ENCODE results near the gene SEC22C. TPM values are rescaled to one million over a fixed set of nuclear protein-coding genes. Genes with fewer than 3 reads are reported as not detected.

SEC22C gene
- total and polyA plus RNA-seq, 2 of the 13 experiments (the other 11 are each of a cell fraction or from before 2014, with no cell fraction given) = 20.0 to 40.0 TPM

- ATAC-seq (no peak), FAIRE-seq (no peak)
- 6% methylated on average over 3 of the region's 6 CpGs for WGBS (ENCODE audit: low lambda C conversion rate)
- no peak for TF ChIP-seq MAFF (IDR thresholded peaks at IDR 0.05; ENCODE audit: low read depth, low read length)
- TF ChIP-seq SOX6 (IDR thresholded peaks at IDR 0.05) = no peak
- no peak for TF ChIP-seq SOX6 (CRISPR knock-in tag; IDR thresholded peaks at IDR 0.05)
- TF ChIP-seq, protein P1, sequence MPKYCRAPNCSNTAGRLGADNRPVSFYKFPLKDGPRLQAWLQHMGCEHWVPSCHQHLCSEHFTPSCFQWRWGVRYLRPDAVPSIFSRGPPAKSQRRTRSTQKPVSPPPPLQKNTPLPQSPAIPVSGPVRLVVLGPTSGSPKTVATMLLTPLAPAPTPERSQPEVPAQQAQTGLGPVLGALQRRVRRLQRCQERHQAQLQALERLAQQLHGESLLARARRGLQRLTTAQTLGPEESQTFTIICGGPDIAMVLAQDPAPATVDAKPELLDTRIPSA (CRISPR knock-in tag; IDR thresholded peaks at IDR 0.05; ENCODE audit: borderline replicate concordance) = no peak
- TF ChIP-seq, protein P2, sequence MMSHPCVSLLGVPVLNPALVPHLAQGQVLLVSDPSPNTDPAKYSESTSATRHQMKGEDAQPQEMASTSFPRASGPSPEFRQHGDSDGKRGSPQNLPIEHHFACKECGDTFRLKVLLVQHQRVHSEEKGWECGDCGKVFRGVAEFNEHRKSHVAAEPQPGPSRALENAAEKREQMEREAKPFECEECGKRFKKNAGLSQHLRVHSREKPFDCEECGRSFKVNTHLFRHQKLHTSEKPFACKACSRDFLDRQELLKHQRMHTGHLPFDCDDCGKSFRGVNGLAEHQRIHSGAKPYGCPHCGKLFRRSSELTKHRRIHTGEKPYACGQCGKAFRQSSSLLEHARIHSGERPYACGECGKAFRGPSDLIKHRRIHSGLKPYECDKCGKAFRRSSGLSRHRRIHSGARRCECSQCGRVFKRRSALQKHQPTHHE (CRISPR knock-in tag; IDR thresholded peaks at IDR 0.05; ENCODE audit: borderline replicate concordance) = no peak
- no peak for TF ChIP-seq NCOA2 (CRISPR knock-in tag; IDR thresholded peaks at IDR 0.05)
- TF ChIP-seq MIXL1 (CRISPR knock-in tag; IDR thresholded peaks at IDR 0.05) = no peak
- TF ChIP-seq, protein P3, sequence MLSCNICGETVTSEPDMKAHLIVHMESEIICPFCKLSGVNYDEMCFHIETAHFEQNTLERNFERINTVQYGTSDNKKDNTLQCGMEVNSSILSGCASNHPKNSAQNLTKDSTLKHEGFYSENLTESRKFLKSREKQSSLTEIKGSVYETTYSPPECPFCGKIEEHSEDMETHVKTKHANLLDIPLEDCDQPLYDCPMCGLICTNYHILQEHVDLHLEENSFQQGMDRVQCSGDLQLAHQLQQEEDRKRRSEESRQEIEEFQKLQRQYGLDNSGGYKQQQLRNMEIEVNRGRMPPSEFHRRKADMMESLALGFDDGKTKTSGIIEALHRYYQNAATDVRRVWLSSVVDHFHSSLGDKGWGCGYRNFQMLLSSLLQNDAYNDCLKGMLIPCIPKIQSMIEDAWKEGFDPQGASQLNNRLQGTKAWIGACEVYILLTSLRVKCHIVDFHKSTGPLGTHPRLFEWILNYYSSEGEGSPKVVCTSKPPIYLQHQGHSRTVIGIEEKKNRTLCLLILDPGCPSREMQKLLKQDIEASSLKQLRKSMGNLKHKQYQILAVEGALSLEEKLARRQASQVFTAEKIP (CRISPR knock-in tag; IDR thresholded peaks at IDR 0.05; ENCODE audit: borderline replicate concordance) = no peak
- TF ChIP-seq TIGD3 (CRISPR knock-in tag; IDR thresholded peaks at IDR 0.05; ENCODE audit: borderline replicate concordance) = no peak
- no peak for TF ChIP-seq LBX2 (CRISPR knock-in tag; IDR thresholded peaks at IDR 0.05; ENCODE audit: borderline replicate concordance)
- TF ChIP-seq, protein P4, sequence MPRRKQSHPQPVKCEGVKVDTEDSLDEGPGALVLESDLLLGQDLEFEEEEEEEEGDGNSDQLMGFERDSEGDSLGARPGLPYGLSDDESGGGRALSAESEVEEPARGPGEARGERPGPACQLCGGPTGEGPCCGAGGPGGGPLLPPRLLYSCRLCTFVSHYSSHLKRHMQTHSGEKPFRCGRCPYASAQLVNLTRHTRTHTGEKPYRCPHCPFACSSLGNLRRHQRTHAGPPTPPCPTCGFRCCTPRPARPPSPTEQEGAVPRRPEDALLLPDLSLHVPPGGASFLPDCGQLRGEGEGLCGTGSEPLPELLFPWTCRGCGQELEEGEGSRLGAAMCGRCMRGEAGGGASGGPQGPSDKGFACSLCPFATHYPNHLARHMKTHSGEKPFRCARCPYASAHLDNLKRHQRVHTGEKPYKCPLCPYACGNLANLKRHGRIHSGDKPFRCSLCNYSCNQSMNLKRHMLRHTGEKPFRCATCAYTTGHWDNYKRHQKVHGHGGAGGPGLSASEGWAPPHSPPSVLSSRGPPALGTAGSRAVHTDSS (CRISPR knock-in tag; conservative IDR thresholded peaks at IDR 0.05) = no peak
- TF ChIP-seq ZNF350 (CRISPR knock-in tag; IDR thresholded peaks at IDR 0.05; ENCODE audit: borderline replicate concordance, low read depth) = no peak
- TF ChIP-seq ZNF790 (CRISPR knock-in tag; IDR thresholded peaks at IDR 0.05; ENCODE audit: borderline replicate concordance) = no peak
- TF ChIP-seq, protein P5, sequence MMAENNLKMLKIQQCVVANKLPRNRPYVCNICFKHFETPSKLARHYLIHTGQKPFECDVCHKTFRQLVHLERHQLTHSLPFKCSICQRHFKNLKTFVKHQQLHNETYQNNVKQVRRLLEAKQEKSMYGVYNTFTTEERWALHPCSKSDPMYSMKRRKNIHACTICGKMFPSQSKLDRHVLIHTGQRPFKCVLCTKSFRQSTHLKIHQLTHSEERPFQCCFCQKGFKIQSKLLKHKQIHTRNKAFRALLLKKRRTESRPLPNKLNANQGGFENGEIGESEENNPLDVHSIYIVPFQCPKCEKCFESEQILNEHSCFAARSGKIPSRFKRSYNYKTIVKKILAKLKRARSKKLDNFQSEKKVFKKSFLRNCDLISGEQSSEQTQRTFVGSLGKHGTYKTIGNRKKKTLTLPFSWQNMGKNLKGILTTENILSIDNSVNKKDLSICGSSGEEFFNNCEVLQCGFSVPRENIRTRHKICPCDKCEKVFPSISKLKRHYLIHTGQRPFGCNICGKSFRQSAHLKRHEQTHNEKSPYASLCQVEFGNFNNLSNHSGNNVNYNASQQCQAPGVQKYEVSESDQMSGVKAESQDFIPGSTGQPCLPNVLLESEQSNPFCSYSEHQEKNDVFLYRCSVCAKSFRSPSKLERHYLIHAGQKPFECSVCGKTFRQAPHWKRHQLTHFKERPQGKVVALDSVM (CRISPR knock-in tag; IDR thresholded peaks at IDR 0.05) = no peak
- TF ChIP-seq ZNF501 (CRISPR knock-in tag; IDR thresholded peaks at IDR 0.05) = no peak
- TF ChIP-seq KDM3A (CRISPR knock-in tag; IDR thresholded peaks at IDR 0.05; ENCODE audit: low read depth) = no peak
Observed at GRCh38 chr3:42531470-42531869, 50.3 kb downstream of the SEC22C start.

More at GRCh38 chr3:42531470-42531869, 50.3 kb downstream of the SEC22C start:
- Histone ChIP-seq H3K79me2 (ENCODE audit: insufficient read depth, low read length) (no peaks in the 10 kb centered on the region), H3K4me3 (replicated peaks in 1 of 3; ENCODE audit: insufficient read depth in 1 of 3, low read depth in 2 of 3, low read length in 3 of 3) (no peak overlapping the region), H2AFZ (ENCODE audit: low read length) (no peak overlapping the region), H3K9ac (ENCODE audit: insufficient read depth, low read depth, low read length) (no peak overlapping the region), H3K4me2 (ENCODE audit: low read depth, low read length) (no peak overlapping the region), H3K27ac (ENCODE audit: extremely low read length, insufficient read depth, low read length) (no peak overlapping the region), H3K4me1 (ENCODE audit: insufficient read depth, low read length) (no peaks in the 10 kb centered on the region), H3K36me3 (replicated peaks in 1 of 2; ENCODE audit: control insufficient read depth in 1 of 2, insufficient read depth in 2 of 2, low read length in 2 of 2) (no peaks in the 10 kb centered on the region), H3K27me3 (ENCODE audit: control insufficient read depth in 1 of 2, insufficient read depth in 2 of 2, low read length in 2 of 2) (peaks cover 0 to 2% of the 10 kb centered on the region in 2 experiments; a peak in 2 of 5 replicates), H3K9me3 (ENCODE audit: low read length) (no peaks in the 10 kb centered on the region), H4K20me1 (ENCODE audit: insufficient read depth, low read length) (no peaks in the 10 kb centered on the region)
- POLR2A ChIA-PET = no interaction called here
- in situ Hi-C loops (cut with HindIII; ENCODE audit: extremely low pct_ligation_motif_present, low pct_unique_long_range_greater_than_20kb) = loop anchor here (10.0 kb wide), 1 partner anchor 307 kb away; no protein-coding TSS in a partner anchor
- no TSS peak for BruUV-seq (replicated peaks)
- CTCF ChIA-PET (ENCODE audit: low intra/inter-chr PET ratio, low total read pairs) = no interaction called here
- intact Hi-C loops (cut with micrococcal nuclease; ENCODE audit: unreplicated experiment) = no loop called here
- DNase-seq (ENCODE audit: low spot score) = no peak

Measured in HepG2 (cell line).